Measurements from ENCODE around the gene HNRNPK.
"Not testable (repeated sequence)": the region's sequence is repeated elsewhere in the genome, so short reads cannot be mapped to it uniquely, and the experiment has no call there.

HNRNPK gene

GRCh38 chr9:83956436-83957247, 23.4 kb downstream of the HNRNPK start:
- Histone ChIP-seq H3K36me3 (ENCODE audit: low read depth) (peaks cover 31% of the 10 kb centered on the region), H3K4me3 (ENCODE audit: severe bottlenecking) (peak overlapping the region; percentile 54), H3K9me3 (ENCODE audit: severe bottlenecking) (no peaks in the 10 kb centered on the region), H3K27ac (ENCODE audit: poor library complexity, severe bottlenecking) (peak overlapping the region; percentile 59), H3K27me3 (ENCODE audit: insufficient read depth, poor library complexity, severe bottlenecking) (no peaks in the 10 kb centered on the region), H3K4me1 (ENCODE audit: insufficient read depth, poor library complexity, severe bottlenecking) (peaks cover 10% of the 10 kb centered on the region)
- no peak for TF ChIP-seq CTCF (IDR thresholded peaks at IDR 0.05; ENCODE audit: poor library complexity, severe bottlenecking)
- ATAC-seq (ENCODE audit: low read depth): peak; percentile 84
- peak; percentile 78 for DNase-seq (ENCODE audit: low spot score)

DNA sequence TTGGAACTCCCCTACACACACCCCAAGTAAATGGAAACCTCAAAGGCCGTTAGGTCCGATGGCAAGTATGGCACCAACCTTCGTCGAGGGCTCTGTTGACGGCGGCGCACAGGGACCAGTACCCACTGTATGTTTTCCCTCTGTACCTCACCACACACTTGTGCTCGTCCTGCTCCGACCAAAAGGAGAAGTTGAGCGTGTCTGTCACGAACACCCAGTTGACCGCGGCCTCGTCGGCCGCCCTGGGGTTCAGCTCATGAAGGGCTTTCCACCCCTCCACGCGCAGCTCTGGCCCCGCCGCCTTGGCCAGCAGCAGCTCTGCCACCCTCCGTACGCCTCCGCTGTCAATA, 24.0 kb downstream of the HNRNPK start:
- Histone ChIP-seq H3K36me3 (ENCODE audit: low read depth) (peaks cover 37% of the 10 kb centered on the region), H3K27me3 (ENCODE audit: insufficient read depth, poor library complexity, severe bottlenecking) (no peaks in the 10 kb centered on the region), H3K27ac (ENCODE audit: poor library complexity, severe bottlenecking) (peak overlapping the region; percentile 59), H3K4me3 (ENCODE audit: severe bottlenecking) (peak overlapping the region; percentile 54), H3K9me3 (ENCODE audit: severe bottlenecking) (no peaks in the 10 kb centered on the region), H3K4me1 (ENCODE audit: insufficient read depth, poor library complexity, severe bottlenecking) (peaks cover 10% of the 10 kb centered on the region)
- no peak for TF ChIP-seq CTCF (IDR thresholded peaks at IDR 0.05; ENCODE audit: poor library complexity, severe bottlenecking)
- no peak for DNase-seq (ENCODE audit: low spot score)
- peak; percentile 43 for ATAC-seq (ENCODE audit: low read depth)

GRCh38 chr9:83948096-83948495, 31.9 kb downstream of the HNRNPK start:
- not testable (repeated sequence) for ATAC-seq (ENCODE audit: low read depth); H3K9me3 ChIP-seq (ENCODE audit: severe bottlenecking)
- peaks cover 80% of the 10 kb centered on the region for H3K36me3 ChIP-seq (ENCODE audit: low read depth)

DNA sequence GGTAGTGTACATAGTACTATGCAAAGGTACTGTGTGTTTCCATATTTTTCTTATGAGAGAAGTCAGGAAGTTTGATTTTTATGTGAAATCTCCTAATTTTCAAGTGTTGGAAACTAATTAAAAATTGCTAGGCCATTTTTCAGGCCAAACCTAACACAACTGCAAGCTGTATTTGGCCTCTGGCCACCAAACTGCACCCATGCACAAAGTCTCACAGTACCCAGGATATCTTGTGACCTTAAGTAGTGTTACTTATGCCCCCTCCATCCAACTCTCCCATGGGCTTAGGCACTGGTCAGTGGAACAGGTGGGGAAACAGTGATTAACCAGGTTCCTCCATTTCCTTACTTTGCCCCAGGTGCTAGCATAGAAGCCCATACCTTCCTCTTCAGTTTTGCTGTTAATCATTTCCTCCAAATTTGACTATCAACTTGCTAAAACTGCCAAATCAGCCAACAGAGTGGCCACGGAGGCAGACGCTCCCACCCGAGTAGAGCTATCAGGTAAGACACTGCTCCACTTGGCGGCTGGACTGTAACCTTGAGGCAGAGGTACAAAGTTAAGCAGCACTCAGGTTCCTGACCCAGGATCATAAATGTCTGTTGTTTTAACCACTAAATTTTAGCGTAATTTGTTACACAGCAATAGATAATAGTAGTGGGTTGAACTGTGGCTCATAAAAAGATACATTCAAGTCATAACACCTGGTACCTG, 39.3 kb downstream of the HNRNPK start:
- Histone ChIP-seq H3K36me3 (ENCODE audit: low read depth) (peaks cover 69% of the 10 kb centered on the region), H3K27me3 (ENCODE audit: insufficient read depth, poor library complexity, severe bottlenecking) (no peaks in the 10 kb centered on the region), H3K9me3 (ENCODE audit: severe bottlenecking) (no peaks in the 10 kb centered on the region), H3K27ac (ENCODE audit: poor library complexity, severe bottlenecking) (no peak overlapping the region), H3K4me1 (ENCODE audit: insufficient read depth, poor library complexity, severe bottlenecking) (peaks cover 4% of the 10 kb centered on the region), H3K4me3 (ENCODE audit: severe bottlenecking) (no peak overlapping the region)
- DNase-seq (ENCODE audit: low spot score): no peak
- no peak for TF ChIP-seq CTCF (IDR thresholded peaks at IDR 0.05; ENCODE audit: poor library complexity, severe bottlenecking)
- ATAC-seq (ENCODE audit: low read depth): no peak

More at GRCh38 chr9:83948096-83948495, 31.9 kb downstream of the HNRNPK start:
- not testable (repeated sequence) for H3K4me1 ChIP-seq (ENCODE audit: insufficient read depth, poor library complexity, severe bottlenecking); H3K27me3 ChIP-seq (ENCODE audit: insufficient read depth, poor library complexity, severe bottlenecking); H3K27ac ChIP-seq (ENCODE audit: poor library complexity, severe bottlenecking); H3K4me3 ChIP-seq (ENCODE audit: severe bottlenecking); DNase-seq (ENCODE audit: low spot score)

- ATAC-seq (ENCODE audit: low read depth) (peak; percentile 38; the same call in 2 of the 3 replicates), DNase-seq (ENCODE audit: low spot score) (no peak)
- peaks cover 44% of the 10 kb centered on the region for H3K36me3 ChIP-seq (ENCODE audit: low read depth)
- H3K27me3 ChIP-seq (ENCODE audit: insufficient read depth, poor library complexity, severe bottlenecking): no peaks in the 10 kb centered on the region
- no peaks in the 10 kb centered on the region for H3K9me3 ChIP-seq (ENCODE audit: severe bottlenecking)
- no peak overlapping the region for H3K27ac ChIP-seq (ENCODE audit: poor library complexity, severe bottlenecking)
- H3K4me1 ChIP-seq (ENCODE audit: insufficient read depth, poor library complexity, severe bottlenecking): peaks cover 29% of the 10 kb centered on the region
- no peak overlapping the region for H3K4me3 ChIP-seq (ENCODE audit: severe bottlenecking)
- peak; percentile 84 for TF ChIP-seq CTCF (IDR thresholded peaks at IDR 0.05; ENCODE audit: poor library complexity, severe bottlenecking)
Observed at GRCh38 chr9:83937861-83938455, 42.1 kb downstream of the HNRNPK start.
